Mesenteric fat pad (tissue), 1 donor: ENCODE data around the gene MTHFD2L. TPM values are rescaled to one million over a fixed set of nuclear protein-coding genes. Genes with fewer than 3 reads are reported as not detected.
"Not testable (repeated sequence)": the region's sequence is repeated elsewhere in the genome, so short reads cannot be mapped to it uniquely, and the experiment has no call there.

Experiments
- DNase-seq: peaks from one replicate; pipeline ENCODE4 v3.0.0-alpha.2; 2020; ENCODE audit warnings: low spot score
- total RNA-seq: library from RNA; stranded (reverse); fragmentation: NEBNext Ultra II Directional; extraction: Animal tissue kit (Norgen Biotek cat#: 25700); gene quantifications from one replicate; pipeline ENCODE4 v1.2.1, GENCODE V29; 2021
- donor health status: DM: yes; HTN: yes; CAD: no.

MTHFD2L gene
- total RNA-seq, 1 donor from 2014 or later, result 8.4 TPM

GRCh38 chr4:74132188-74132587 is 25.7 kb upstream of the MTHFD2L start:
- not testable (repeated sequence) for DNase-seq

GRCh38 chr4:74132944-74133343 is 25.0 kb upstream of the MTHFD2L start:
- no peak for DNase-seq

- DNase-seq, result no peak
These were observed 24.0 kb upstream of the MTHFD2L start for GRCh38 chr4:74133786-74134499.

- DNase-seq, result no peak
These were observed 23.4 kb upstream of the MTHFD2L start for GRCh38 chr4:74134500-74134852.

- DNase-seq, result no peak
These were observed 11.3 kb upstream of the MTHFD2L start for GRCh38 chr4:74146581-74147129.

- no peak for DNase-seq
These were observed 9.7 kb upstream of the MTHFD2L start for GRCh38 chr4:74148205-74148604.

- DNase-seq, result no peak
These were observed 5.1 kb upstream of the MTHFD2L start for GRCh38 chr4:74152836-74153235.

GRCh38 chr4:74156521-74156920 is 1.4 kb upstream of the MTHFD2L start:
- no peak for DNase-seq

GRCh38 chr4:74157154-74157553 is 764 bp upstream of the MTHFD2L start:
- DNase-seq, result no peak

GRCh38 chr4:74158466-74159142 is 686 bp downstream of the MTHFD2L start:
- DNase-seq, result no peak

- DNase-seq, result no peak
These were observed 1.3 kb downstream of the MTHFD2L start for GRCh38 chr4:74159143-74159709.

- DNase-seq, result no peak
These were observed 3.9 kb downstream of the MTHFD2L start for GRCh38 chr4:74161666-74162450.

- no peak for DNase-seq
These were observed 8.2 kb downstream of the MTHFD2L start for GRCh38 chr4:74166135-74166534.

- no peak for DNase-seq
These were observed 8.9 kb downstream of the MTHFD2L start for GRCh38 chr4:74166818-74167217.

- no peak for DNase-seq
These were observed 9.7 kb downstream of the MTHFD2L start for GRCh38 chr4:74167585-74167984.

- DNase-seq, result no peak
These were observed 10.9 kb downstream of the MTHFD2L start for GRCh38 chr4:74168841-74169240.

GRCh38 chr4:74173321-74173720 is 15.4 kb downstream of the MTHFD2L start:
- DNase-seq, result no peak

GRCh38 chr4:74174421-74174820 is 16.5 kb downstream of the MTHFD2L start:
- DNase-seq, result no peak

- DNase-seq, result no peak
These were observed 17.0 kb downstream of the MTHFD2L start for GRCh38 chr4:74174941-74175340.

GRCh38 chr4:74175379-74175778 is 17.5 kb downstream of the MTHFD2L start:
- DNase-seq, result no peak

GRCh38 chr4:74178798-74179197 is 20.9 kb downstream of the MTHFD2L start:
- DNase-seq, result no peak

- DNase-seq, result no peak
These were observed 23.3 kb downstream of the MTHFD2L start for GRCh38 chr4:74181219-74181618.
